HG03097 (cell line): ENCODE measurements around the gene LGMN.
"Not testable (repeated sequence)": the region's sequence is repeated elsewhere in the genome, so short reads cannot be mapped to it uniquely, and the experiment has no call there.

ENCODE experiments used
- ATAC-seq: cut with Tn5 transposase; IDR thresholded peaks from one replicate; pipeline ENCODE4 v1.9.1; 2021; ENCODE audit not compliant: unreplicated experiment, low FRiP score

The LGMN gene

GRCh38 chr14:92729634-92730358 is 18.6 kb downstream of the LGMN start:
- ATAC-seq = peak; percentile 54

GRCh38 chr14:92728759-92729364 is 19.6 kb downstream of the LGMN start:
- ATAC-seq = no peak

DNA sequence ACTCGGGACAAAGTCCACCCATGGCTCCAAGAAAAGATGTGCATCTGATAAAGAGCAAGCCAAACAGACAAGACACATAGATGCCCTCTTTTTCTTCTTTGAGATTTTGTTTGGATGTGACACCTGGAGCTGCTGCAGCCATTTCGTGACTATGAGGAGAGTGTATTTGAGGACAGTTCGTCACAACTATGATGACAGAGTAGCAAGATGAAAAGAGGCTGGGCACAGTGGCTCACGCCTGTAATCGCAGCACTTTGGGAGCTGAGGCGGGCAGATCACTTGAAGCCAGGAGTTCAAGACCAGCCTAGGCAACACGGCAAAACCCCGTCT is 21.5 kb downstream of the LGMN start:
- ATAC-seq = no peak

DNA sequence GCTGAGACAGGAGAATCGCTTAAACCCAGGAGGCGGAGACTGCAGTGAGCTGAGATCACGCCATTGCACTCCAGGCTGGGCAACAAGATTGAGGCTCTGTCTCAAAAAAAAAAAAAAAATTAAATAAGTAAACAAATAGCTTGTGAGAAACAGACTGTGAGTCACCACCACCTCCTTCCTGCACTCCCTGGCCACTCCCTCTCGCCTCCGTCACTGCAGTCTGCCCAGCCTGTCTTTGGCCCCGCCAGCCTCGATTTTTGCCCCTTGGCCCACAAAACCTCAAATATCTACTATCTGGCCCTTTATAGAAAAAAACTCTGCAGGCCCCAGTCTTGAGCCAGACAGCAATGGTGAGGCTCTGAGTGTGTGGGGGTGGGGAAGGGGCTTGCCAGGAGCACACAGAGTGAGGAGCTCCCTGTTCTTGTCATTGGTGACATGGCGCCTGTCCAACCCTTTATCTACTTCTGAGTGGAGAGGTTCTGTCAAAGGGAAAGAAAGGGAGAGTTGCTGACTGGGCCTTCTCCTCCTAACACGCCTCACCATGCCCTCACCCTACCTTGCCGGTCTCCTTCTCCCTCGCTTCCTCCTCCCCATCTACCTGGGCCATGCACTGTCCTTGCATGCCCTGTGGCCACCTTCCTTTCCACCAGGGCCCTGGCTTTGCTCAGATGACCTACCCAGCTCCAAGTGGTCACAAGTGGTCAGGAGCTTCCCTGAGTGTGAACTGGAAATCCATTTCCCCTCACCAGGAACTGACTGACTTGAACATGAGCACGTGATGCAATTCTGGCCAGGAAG is 22.1 kb downstream of the LGMN start:
- ATAC-seq = no peak

GRCh38 chr14:92724516-92725340 is 23.7 kb downstream of the LGMN start:
- ATAC-seq = no peak

GRCh38 chr14:92719890-92720323 is 28.5 kb downstream of the LGMN start:
- ATAC-seq = no peak

DNA sequence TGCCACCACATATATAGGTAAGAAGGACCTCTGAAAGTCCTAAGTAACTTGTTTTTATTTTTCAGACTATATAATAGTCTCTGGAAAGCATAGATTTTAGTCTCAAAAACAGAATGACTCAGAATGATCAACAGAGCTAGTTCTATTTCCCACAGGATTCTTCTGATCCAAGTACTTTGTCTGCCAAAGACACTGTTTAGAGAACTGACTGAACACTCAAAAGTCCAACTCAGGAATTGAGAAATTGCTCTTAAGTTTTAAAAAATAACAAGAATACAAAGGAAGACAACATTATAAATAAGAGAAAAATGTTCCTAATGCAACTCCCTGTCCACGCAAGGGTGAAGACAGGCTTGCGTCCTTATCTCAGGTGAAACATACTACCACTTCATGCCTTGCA is 29.0 kb downstream of the LGMN start:
- ATAC-seq = no peak

- ATAC-seq = no peak
Measured at GRCh38 chr14:92718664-92719063, 29.8 kb downstream of the LGMN start.

DNA sequence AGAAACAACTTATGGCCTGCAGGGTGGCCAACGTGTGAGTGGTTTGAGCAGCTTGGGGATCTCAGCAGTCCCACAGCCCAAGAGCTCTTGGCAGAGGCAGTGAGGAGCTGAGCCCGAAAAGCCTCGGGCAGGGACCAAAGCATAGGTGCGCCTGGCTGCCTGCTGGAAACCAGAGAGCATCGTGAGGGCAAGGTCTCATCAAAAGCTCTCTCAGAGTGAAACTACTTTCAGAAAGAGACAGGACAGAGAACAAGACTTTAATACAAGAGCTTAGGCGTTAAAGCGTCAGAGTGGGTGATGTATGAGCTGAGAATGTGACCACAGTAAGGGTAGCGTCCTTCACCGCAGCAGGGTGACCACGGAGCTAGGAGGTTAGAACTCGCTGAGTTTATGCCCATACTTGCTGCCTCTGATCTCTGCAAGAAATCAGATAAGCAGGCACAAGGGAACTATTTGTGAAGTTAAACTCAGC is 30.8 kb downstream of the LGMN start:
- ATAC-seq = no peak

- no peak for ATAC-seq
Measured at GRCh38 chr14:92716131-92716530, 32.3 kb downstream of the LGMN start.

- not testable (repeated sequence) for ATAC-seq
Measured at GRCh38 chr14:92714739-92715307, 33.6 kb downstream of the LGMN start.

DNA sequence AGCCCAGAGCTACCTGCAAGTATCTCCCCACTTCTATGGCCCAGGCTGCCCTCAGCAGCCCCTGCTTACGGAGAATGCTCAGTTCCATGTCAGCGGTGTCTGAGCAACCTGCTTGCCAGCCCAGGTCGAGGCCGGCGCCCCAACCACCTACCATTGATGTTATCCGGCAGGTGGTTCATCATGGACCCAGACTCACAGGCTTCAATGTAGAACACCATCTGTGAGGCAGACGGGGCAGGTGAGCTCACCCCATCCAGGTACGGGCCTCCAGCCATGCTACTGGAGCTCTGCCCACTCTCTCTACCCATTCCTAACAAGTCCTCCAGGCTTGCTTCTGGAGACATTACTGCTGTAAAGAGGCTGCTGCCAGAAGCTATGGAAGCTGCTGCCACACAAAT is 35.8 kb downstream of the LGMN start:
- ATAC-seq = no peak

DNA sequence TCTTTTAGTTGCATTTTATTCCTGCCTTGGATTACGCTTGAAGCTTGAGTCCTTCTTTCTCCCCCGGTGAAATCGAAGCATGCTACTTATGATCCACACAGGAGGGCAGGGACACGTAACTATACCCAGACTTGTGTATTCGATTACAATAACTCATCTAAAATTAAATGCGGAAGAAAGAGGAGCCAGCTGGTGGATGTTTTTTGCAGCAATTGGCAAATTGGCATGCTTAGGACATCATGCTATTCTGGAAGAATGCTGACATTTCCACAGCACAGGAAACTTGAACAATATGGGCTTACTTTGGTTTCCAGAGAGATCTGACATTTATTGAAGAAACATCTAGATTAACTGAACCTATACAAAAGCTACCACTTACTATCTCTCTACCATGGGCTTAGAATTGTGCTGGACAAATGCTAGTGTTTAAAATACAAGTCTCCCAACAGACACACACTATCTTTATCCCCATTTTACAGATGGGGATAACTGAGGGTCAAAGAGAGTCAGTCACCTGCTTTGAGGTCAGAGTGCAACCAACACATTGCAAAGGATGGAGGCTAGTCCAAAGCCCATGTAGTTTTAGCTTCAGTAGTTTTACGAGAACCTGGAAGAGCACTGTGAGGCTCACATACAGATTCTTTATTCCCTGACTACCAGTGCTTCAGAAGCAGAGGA is 36.3 kb downstream of the LGMN start:
- ATAC-seq = no peak

- no peak for ATAC-seq
Measured at GRCh38 chr14:92710001-92710341, 38.5 kb downstream of the LGMN start.

GRCh38 chr14:92709340-92710000 is 39.0 kb downstream of the LGMN start:
- no peak for ATAC-seq

GRCh38 chr14:92706386-92706785 is 42.0 kb downstream of the LGMN start:
- ATAC-seq = no peak

DNA sequence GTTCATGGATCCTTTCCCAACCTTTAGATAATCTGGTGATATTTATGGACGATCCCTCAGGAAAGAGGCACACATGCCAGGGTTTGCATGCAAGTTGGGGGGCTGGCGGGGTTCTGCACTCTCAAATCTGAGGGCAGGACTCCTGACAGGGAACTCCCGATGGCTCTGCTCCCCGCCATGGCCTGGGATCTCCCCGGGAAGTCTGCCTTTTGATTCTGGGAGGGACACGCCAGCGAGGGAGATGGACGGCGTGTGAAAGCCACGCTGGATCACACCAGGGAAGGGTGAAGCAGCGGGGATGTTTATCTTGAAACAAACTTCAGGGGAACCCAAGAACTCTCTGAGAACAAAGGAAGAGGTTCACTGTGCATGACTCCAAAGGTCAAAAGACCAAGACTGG is 43.6 kb downstream of the LGMN start:
- ATAC-seq = peak; percentile 0

DNA sequence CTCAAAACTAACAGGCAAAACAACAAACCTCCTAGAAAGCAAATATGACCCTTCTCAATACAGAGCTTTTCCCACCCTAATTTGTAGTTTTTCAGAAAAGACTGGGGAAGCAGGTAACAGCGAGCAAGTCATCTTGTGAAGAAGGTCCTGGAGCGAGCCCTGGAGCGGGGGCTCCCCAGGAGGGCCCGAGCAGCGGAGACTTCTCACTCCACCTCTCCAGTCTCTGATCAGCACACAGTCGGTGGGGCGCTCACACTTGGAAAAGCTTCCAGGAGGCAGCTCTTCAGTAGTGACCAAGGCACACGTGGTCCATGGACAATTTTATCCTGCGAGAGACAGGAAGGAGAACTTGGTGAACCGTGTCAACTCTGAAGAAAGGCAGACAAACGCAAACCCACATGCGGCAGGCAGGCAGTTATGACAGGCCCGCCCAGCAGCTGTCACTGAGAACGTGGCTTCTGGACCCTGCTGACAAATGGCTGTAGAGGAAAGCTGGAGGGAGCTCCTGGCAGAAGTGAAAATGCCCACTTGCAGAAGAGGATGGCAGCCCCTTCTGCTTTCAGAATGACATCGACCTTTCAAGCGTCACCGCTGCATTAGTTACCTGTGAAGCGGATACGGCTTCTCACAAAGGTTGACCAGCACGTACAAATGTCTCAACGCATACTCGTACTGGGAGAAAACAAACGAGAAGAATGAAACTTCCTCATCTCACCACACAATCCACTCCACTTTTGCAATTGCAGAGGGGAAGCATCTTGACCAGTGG is 44.2 kb downstream of the LGMN start:
- peak; percentile 91 for ATAC-seq

DNA sequence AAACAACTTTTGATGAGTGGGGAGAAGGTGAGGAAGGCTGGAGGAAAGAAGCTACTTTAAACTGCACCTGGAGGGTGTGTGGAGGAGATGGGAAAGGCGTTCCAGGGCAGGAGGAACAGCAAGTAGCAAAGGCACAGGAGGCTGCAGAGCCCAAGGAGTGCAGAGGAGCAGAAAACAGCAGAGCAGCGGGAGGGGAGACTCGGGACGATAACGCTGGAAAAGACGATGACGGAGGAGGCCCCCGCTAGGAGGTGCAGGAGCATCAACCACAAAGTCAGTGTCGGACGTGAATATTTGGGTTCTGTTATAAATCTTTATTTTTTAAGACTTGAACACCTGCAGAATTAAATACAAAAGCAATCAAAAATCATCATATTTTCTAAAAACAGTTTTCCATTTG is 44.9 kb downstream of the LGMN start:
- ATAC-seq = no peak
